HG03095 (cell line): ENCODE measurements around the gene TCF4.

Source experiments
- ATAC-seq: cut with Tn5 transposase; IDR thresholded peaks from one replicate; pipeline ENCODE4 v1.9.1; 2021; ENCODE audit warnings: moderate library complexity; ENCODE audit not compliant: unreplicated experiment

TCF4 gene

GRCh38 chr18:55220523-55220922 lies 367.5 kb downstream of the TCF4 start:
- ATAC-seq = peak; percentile 65

GRCh38 chr18:55219823-55220222 lies 368.2 kb downstream of the TCF4 start:
- no peak for ATAC-seq

GRCh38 chr18:55219059-55219458 lies 368.9 kb downstream of the TCF4 start:
- ATAC-seq = no peak

GRCh38 chr18:55214969-55215368 lies 373.0 kb downstream of the TCF4 start:
- no peak for ATAC-seq

- ATAC-seq = no peak
These were observed 373.5 kb downstream of the TCF4 start for GRCh38 chr18:55214534-55214933.

GRCh38 chr18:55213586-55213985 lies 374.4 kb downstream of the TCF4 start:
- ATAC-seq = no peak

GRCh38 chr18:55206927-55207326 lies 381.1 kb downstream of the TCF4 start:
- ATAC-seq = no peak

- no peak for ATAC-seq
These were observed 385.6 kb downstream of the TCF4 start for GRCh38 chr18:55202232-55202917.

GRCh38 chr18:55199291-55199963 lies 388.6 kb downstream of the TCF4 start:
- ATAC-seq = no peak

- ATAC-seq = no peak
These were observed 392.1 kb downstream of the TCF4 start for GRCh38 chr18:55195863-55196262.

- no peak for ATAC-seq
These were observed 398.0 kb downstream of the TCF4 start for GRCh38 chr18:55189972-55190371.

- ATAC-seq = no peak
These were observed 401.4 kb downstream of the TCF4 start for GRCh38 chr18:55186588-55186987.

GRCh38 chr18:55185391-55185790 lies 402.6 kb downstream of the TCF4 start:
- ATAC-seq = no peak

GRCh38 chr18:55179835-55180234 lies 408.2 kb downstream of the TCF4 start:
- ATAC-seq = no peak

- ATAC-seq = no peak
These were observed 408.6 kb downstream of the TCF4 start for GRCh38 chr18:55179425-55179824.

- no peak for ATAC-seq
These were observed 414.7 kb downstream of the TCF4 start for GRCh38 chr18:55173291-55173690.
